Activated CD4-positive, alpha-beta memory T cell treated with anti-CD3 and anti-CD28 coated beads, Interleukin-2, amount 10 ng/mL, durations not matched to agents 7 days and 5 days (primary cell): Measurements from ENCODE around the gene C1orf53. TPM values are rescaled to one million over a fixed set of nuclear protein-coding genes. Genes with fewer than 3 reads are reported as not detected.
"Not testable (repeated sequence)": the region's sequence is repeated elsewhere in the genome, so short reads cannot be mapped to it uniquely, and the experiment has no call there.

Source experiments
- CTCF ChIA-PET: fragments of 350-600 bp; sonication (Branson Sonifier 250); formaldehyde crosslinking; loops from one replicate; lab custom pipeline; 2021; ENCODE audit warnings: antibody characterized with exemption, inconsistent platforms; lab: Charles Lee
- POLR2A ChIA-PET: fragments of 350-600 bp; sonication (Branson Sonifier 250); formaldehyde crosslinking; loops from one replicate; lab custom pipeline; 2021; ENCODE audit warnings: antibody characterized with exemption; lab: Charles Lee
- DNase-seq: peaks from one replicate; pipeline ENCODE4 v3.0.0-alpha.2; 2020
- H3K27ac Mint-ChIP-seq: one replicate; pipeline ENCODE4 v1.8.0; 2021; ENCODE audit warnings: mild to moderate bottlenecking, mixed read lengths
- H3K27me3 Mint-ChIP-seq: one replicate; pipeline ENCODE4 v1.8.0; 2021; ENCODE audit warnings: mixed read lengths
- H3K36me3 Mint-ChIP-seq: one replicate; pipeline ENCODE4 v1.8.0; 2021; ENCODE audit warnings: low read depth, mixed read lengths
- H3K4me1 Mint-ChIP-seq: one replicate; pipeline ENCODE4 v1.8.0; 2021; ENCODE audit warnings: mixed read lengths
- H3K4me3 Mint-ChIP-seq: one replicate; pipeline ENCODE4 v1.8.0; 2021; ENCODE audit warnings: mild to moderate bottlenecking, mixed read lengths
- H3K9me3 Mint-ChIP-seq: one replicate; pipeline ENCODE4 v1.8.0; 2021; ENCODE audit warnings: mixed read lengths
- total RNA-seq, 2 experiments: library from RNA; stranded (reverse); gene quantifications; one replicate each; pipeline ENCODE4 v1.2.3, GENCODE V29; 2021

C1orf53 gene
- total RNA-seq: under 1 TPM in 1 of 2 experiments, not detected in 1; 0.55 TPM

- Mint-ChIP-seq H3K27me3 (peaks cover 45% of the 10 kb centered on the region), H3K4me3 (peak within 1 kb of the TSS; percentile 85), H3K9me3 (no peaks in the 10 kb centered on the region), H3K36me3 (no peaks in the 10 kb centered on the region), H3K27ac (peak within 1 kb of the TSS; percentile 74), H3K4me1 (peaks cover 17% of the 10 kb centered on the region)
- DNase-seq: peak; percentile 80
- ChIA-PET POLR2A (interaction anchor here (0.6 to 2.0 kb wide), 13 partner anchors 9 to 779 kb away, joined by 3 to 16 read pairs (median 5); partner anchors contain the start of genes DENND1B and LHX9), CTCF (interaction anchor here (0.7 to 4.8 kb wide), 11 partner anchors 9 to 562 kb away, joined by 3 to 35 read pairs (median 4); partner anchors contain the start of gene LHX9)
These were observed at the start of gene C1orf53 for GRCh38 chr1:197902454-197903195. Gene C1orf53, plus strand, starts transcription at chr1:197902630. Its CDS starts 20 bp downstream, at chr1:197902650.

DNA sequence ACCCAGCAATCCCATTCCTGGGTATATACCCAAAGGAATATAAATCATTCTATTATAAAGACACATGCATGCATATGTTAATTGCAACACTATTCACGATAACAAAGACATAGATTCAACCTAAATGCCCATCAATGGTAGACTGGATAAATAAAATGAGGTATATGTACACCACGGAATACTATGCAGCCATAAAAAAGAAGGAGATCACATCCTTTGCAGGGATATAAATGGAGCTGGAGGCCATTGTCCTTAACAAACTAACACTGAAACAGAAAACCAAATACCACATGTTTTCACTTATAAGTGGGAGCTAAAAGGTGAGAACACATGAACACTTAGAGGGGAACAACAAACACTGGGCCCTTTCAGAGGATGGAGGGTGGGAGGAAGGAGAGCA lies 46.7 kb upstream of the C1orf53 start:
- H3K27ac Mint-ChIP-seq, H3K4me3 Mint-ChIP-seq, DNase-seq, POLR2A ChIA-PET, CTCF ChIA-PET, H3K9me3 Mint-ChIP-seq, H3K4me1 Mint-ChIP-seq, H3K27me3 Mint-ChIP-seq, H3K36me3 Mint-ChIP-seq: not testable (repeated sequence)

GRCh38 chr1:197857477-197857876 lies 45.0 kb upstream of the C1orf53 start:
- Mint-ChIP-seq H3K36me3 (no peaks in the 10 kb centered on the region), H3K27me3 (no peaks in the 10 kb centered on the region), H3K4me1 (no peaks in the 10 kb centered on the region), H3K27ac (no peak overlapping the region), H3K9me3 (peaks cover 4% of the 10 kb centered on the region), H3K4me3 (no peak overlapping the region)
- CTCF ChIA-PET: interaction anchor here (1.5 kb wide), 1 partner anchor 12 kb away, joined by 3 read pairs; no protein-coding TSS in a partner anchor
- DNase-seq: no peak
- POLR2A ChIA-PET: no interaction called here

- peaks cover 4% of the 10 kb centered on the region for H3K9me3 Mint-ChIP-seq
- ChIA-PET CTCF (interaction anchor here (1.3 kb wide), 1 partner anchor 10 kb away, joined by 6 read pairs; no protein-coding TSS in a partner anchor), POLR2A (no interaction called here)
- H3K27ac Mint-ChIP-seq: no peak overlapping the region
- H3K36me3 Mint-ChIP-seq: no peaks in the 10 kb centered on the region
- H3K4me1 Mint-ChIP-seq: no peaks in the 10 kb centered on the region
- no peaks in the 10 kb centered on the region for H3K27me3 Mint-ChIP-seq
- no peak for DNase-seq
- H3K4me3 Mint-ChIP-seq: no peak overlapping the region
These were observed 43.4 kb upstream of the C1orf53 start for GRCh38 chr1:197859024-197859423.

GRCh38 chr1:197862221-197862620 lies 40.2 kb upstream of the C1orf53 start:
- Mint-ChIP-seq H3K36me3 (no peaks in the 10 kb centered on the region), H3K4me3 (no peak overlapping the region), H3K27me3 (no peaks in the 10 kb centered on the region), H3K4me1 (no peaks in the 10 kb centered on the region), H3K9me3 (no peaks in the 10 kb centered on the region), H3K27ac (no peak overlapping the region)
- DNase-seq: no peak
- POLR2A ChIA-PET: no interaction called here
- CTCF ChIA-PET: interaction anchor here (1.9 kb wide), 1 partner anchor 340 kb away, joined by 6 read pairs; no protein-coding TSS in a partner anchor

DNA sequence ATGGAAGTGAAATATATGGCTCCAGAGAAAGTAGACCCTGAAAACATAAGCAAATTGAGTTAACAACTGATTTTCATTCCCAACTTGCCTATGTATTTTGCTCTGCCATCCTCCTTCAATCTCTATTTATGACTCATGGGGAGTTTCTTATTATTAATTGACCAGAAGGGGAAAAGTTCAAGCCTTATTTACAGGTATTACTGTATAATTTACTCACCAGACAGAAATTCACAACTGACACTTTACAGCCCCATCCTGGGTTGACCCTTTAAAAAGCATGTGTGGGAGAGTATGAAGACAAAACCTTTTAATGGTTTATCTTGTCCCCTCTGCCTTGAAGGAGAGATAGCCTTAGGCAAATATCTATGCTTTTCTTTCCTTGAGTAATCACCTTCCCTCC lies 39.8 kb upstream of the C1orf53 start:
- Mint-ChIP-seq H3K4me1 (no peaks in the 10 kb centered on the region), H3K4me3 (no peak overlapping the region), H3K9me3 (no peaks in the 10 kb centered on the region), H3K27me3 (no peaks in the 10 kb centered on the region), H3K27ac (no peak overlapping the region), H3K36me3 (no peaks in the 10 kb centered on the region)
- POLR2A ChIA-PET: no interaction called here
- no peak for DNase-seq
- CTCF ChIA-PET: interaction anchor here (1.9 kb wide), 1 partner anchor 341 kb away, joined by 6 read pairs; no protein-coding TSS in a partner anchor

GRCh38 chr1:197865809-197866208 lies 36.6 kb upstream of the C1orf53 start:
- CTCF ChIA-PET: interaction anchor here (0.7 to 1.1 kb wide), 2 partner anchors 59 to 268 kb away, joined by 3 to 4 read pairs; no protein-coding TSS in a partner anchor

GRCh38 chr1:197868751-197869489 lies 33.5 kb upstream of the C1orf53 start:
- H3K36me3 Mint-ChIP-seq: no peaks in the 10 kb centered on the region
- CTCF ChIA-PET: interaction anchor here (0.6 to 4.6 kb wide), 27 partner anchors 9 to 428 kb away, joined by 3 to 81 read pairs (median 4); partner anchors contain the start of gene C1orf53
- no peaks in the 10 kb centered on the region for H3K27me3 Mint-ChIP-seq
- no peaks in the 10 kb centered on the region for H3K9me3 Mint-ChIP-seq
- no peak overlapping the region for H3K27ac Mint-ChIP-seq
- H3K4me3 Mint-ChIP-seq: no peak overlapping the region
- POLR2A ChIA-PET: interaction anchor here (1.2 to 1.4 kb wide), 2 partner anchors 34 to 347 kb away, joined by 3 to 4 read pairs; no protein-coding TSS in a partner anchor
- DNase-seq: peak; percentile 45
- H3K4me1 Mint-ChIP-seq: no peaks in the 10 kb centered on the region

More at GRCh38 chr1:197865809-197866208, 36.6 kb upstream of the C1orf53 start:
- POLR2A ChIA-PET: no interaction called here
- DNase-seq: no peak
- Mint-ChIP-seq H3K36me3 (no peaks in the 10 kb centered on the region), H3K9me3 (no peaks in the 10 kb centered on the region), H3K4me3 (no peak overlapping the region), H3K27me3 (no peaks in the 10 kb centered on the region), H3K4me1 (no peaks in the 10 kb centered on the region), H3K27ac (no peak overlapping the region)

- peaks cover 2% of the 10 kb centered on the region for H3K27me3 Mint-ChIP-seq
- POLR2A ChIA-PET: interaction anchor here (1.4 kb wide), 1 partner anchor 33 kb away, joined by 4 read pairs; no protein-coding TSS in a partner anchor
- no peak overlapping the region for H3K4me3 Mint-ChIP-seq
- H3K36me3 Mint-ChIP-seq: no peaks in the 10 kb centered on the region
- no peaks in the 10 kb centered on the region for H3K4me1 Mint-ChIP-seq
- no peaks in the 10 kb centered on the region for H3K9me3 Mint-ChIP-seq
- DNase-seq: no peak
- CTCF ChIA-PET: interaction anchor here (0.6 to 4.6 kb wide), 26 partner anchors 10 to 429 kb away, joined by 3 to 81 read pairs (median 4); partner anchors contain the start of gene C1orf53
- no peak overlapping the region for H3K27ac Mint-ChIP-seq
These were observed 32.8 kb upstream of the C1orf53 start for GRCh38 chr1:197869490-197870077.

- CTCF ChIA-PET: no interaction called here
- POLR2A ChIA-PET: no interaction called here
- H3K4me1 Mint-ChIP-seq: no peaks in the 10 kb centered on the region
- H3K36me3 Mint-ChIP-seq: peaks cover 6% of the 10 kb centered on the region
- H3K27ac Mint-ChIP-seq: no peak overlapping the region
- no peak overlapping the region for H3K4me3 Mint-ChIP-seq
- DNase-seq: no peak
- peaks cover 29% of the 10 kb centered on the region for H3K27me3 Mint-ChIP-seq
- peaks cover 8% of the 10 kb centered on the region for H3K9me3 Mint-ChIP-seq
These were observed 25.5 kb upstream of the C1orf53 start for GRCh38 chr1:197876894-197877293.

DNA sequence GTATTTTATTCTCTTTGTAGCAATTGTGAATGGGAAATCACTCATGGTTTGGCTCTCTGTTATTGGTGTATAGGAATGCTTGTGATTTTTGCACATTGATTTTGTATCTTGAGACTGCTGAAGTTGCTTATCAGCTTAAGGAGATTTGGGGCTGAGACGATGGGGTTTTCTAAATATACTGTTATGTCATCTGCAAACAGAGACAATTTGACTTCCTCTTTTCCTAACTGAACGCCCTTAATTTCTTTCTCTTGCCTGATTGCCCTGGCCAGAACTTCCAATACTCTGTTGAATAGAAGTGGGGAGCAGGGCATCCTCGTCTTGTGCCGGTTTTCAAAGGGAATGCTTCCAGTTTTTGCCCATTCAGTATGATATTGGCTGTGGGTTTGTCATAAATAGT lies 22.0 kb upstream of the C1orf53 start:
- DNase-seq, H3K4me3 Mint-ChIP-seq, H3K4me1 Mint-ChIP-seq, H3K27ac Mint-ChIP-seq, H3K9me3 Mint-ChIP-seq, POLR2A ChIA-PET, CTCF ChIA-PET, H3K36me3 Mint-ChIP-seq: not testable (repeated sequence)
- peaks cover 42% of the 10 kb centered on the region for H3K27me3 Mint-ChIP-seq

DNA sequence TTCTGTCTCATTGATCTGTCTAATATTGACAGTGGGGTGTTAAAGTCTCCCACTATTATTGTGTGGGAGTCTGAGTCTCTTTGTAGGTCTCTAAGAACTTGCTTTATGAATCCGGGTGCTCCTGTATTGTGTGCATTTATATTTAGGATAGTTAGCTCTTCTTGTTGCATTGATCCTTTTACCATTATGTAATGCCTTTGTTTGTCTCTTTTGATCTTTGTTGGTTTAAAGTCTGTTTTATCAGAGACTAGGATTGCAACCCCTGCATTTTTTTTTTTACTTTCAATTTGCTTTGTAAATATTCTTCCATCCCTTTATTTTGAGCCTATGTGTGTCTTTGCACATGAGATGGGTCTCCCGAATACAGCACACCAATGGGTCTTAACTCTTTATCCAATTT lies 20.2 kb upstream of the C1orf53 start:
- POLR2A ChIA-PET: interaction anchor here (0.7 kb wide), 1 partner anchor 396 kb away, joined by 3 read pairs; no protein-coding TSS in a partner anchor
- H3K36me3 Mint-ChIP-seq, H3K4me3 Mint-ChIP-seq, H3K27ac Mint-ChIP-seq, H3K4me1 Mint-ChIP-seq, H3K9me3 Mint-ChIP-seq, DNase-seq, CTCF ChIA-PET: not testable (repeated sequence)
- H3K27me3 Mint-ChIP-seq: peaks cover 39% of the 10 kb centered on the region
